B cell (primary cell): ENCODE measurements around the gene CDK13.

ENCODE experiments used
- CTCF ChIP-seq: fragments of 200-600 bp; IDR thresholded peaks from one replicate; pipeline ENCODE4 v1.8.0; 2022; ENCODE audit warnings: antibody characterized with exemption, mild to moderate bottlenecking
- EZH2 ChIP-seq: IDR thresholded peaks from 2 replicates; pipeline ENCODE4 v1.6.1; 2012; ENCODE audit warnings: borderline replicate concordance, low read depth, mild to moderate bottlenecking, moderate library complexity, low read length; ENCODE audit not compliant: insufficient read depth, poor library complexity, severe bottlenecking

DNA sequence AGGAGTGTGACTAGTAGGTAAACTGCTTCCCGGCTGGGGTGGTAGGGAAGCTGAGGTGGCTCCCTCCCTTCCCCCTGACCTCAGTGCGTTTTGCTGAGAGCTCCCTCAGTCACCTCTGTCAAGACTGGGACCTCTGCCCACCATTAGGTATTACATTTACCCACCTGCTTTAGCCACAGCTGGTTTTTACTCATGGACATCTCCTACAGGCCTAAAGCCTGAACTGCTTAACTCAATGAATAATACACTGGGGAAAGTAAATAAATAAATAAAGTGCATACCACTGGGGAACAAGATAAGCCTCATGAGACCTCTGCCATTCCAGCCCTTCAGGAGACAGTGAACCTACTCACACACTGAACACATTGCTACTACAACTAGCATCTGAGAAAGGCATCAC lies 38.9 kb upstream of the CDK13 start:
- no peak for TF ChIP-seq CTCF
- no peak for TF ChIP-seq EZH2
